ENCODE data around the gene NHSL2. TPM values are rescaled to one million over a fixed set of nuclear protein-coding genes. Genes with fewer than 3 reads are reported as not detected.

NHSL2 gene
- total RNA-seq, 2 experiments from 2014 or later: 0.58 to 0.88 TPM

DNA sequence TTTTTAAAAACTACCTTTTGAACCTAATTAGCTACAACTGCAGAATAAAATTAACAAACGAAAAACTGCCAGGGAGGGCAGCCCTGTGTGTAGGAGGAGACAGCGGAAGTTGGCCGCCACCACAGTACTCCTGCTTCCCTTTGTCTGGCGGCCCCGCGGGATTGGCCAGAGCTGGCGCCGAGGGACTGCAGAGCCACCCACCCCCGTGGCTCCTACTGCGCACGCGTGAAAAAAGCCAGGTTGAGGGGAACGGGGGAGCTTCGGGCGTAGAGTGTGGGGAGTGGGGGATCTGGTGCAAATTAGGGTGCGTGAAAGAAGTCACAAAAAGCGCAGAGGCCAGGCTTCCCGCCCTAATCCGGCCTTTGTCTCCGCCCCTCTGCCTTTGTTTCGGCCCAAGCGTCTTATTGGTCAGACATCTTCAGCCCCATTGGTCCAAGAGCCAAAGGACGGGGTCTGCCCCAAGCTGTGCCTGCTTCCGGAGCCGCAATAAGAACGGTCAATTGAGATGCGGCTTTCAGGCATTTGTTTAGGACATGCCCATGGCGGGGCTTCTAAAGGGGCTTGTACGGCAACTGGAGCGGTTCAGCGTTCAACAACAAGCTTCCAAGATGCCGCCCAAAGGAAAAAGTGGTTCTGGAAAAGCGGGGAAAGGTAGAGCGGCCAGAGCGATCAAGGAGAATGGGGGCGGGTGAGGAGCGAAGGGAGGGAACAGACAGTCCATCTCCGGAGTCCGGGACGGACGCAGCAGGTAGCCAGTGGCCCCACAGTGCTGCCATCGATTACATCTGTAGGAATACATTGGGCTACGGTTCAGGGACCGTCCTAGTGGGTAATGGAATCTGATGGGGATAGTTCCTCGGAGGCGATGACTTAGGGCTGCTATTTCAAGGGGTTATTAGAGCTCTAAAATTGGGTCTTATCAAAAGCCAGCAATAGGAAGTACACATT lies 270.8 kb downstream of the NHSL2 start, which contains the start of gene PIN4:
TSS of gene PIN4 (plus strand) at position 580 of the 948 bp plus-strand sequence. CDS start at position 609, 29 bp downstream.
- intact Hi-C loops (cut with micrococcal nuclease): no loop called here
- peaks cover 8% of the 10 kb centered on the region for H3K4me1 Mint-ChIP-seq (ENCODE audit: low read depth)
- H3K27me3 Mint-ChIP-seq: no peaks in the 10 kb centered on the region
- H3K4me3 Mint-ChIP-seq: no peak within 1 kb of the TSS
- ATAC-seq (peak; percentile 96), DNase-seq (peak; percentile 91)
- no peaks in the 10 kb centered on the region for H3K9me3 Mint-ChIP-seq
- H3K36me3 Mint-ChIP-seq (ENCODE audit: low read depth): peaks cover 5% of the 10 kb centered on the region
- no peak within 1 kb of the TSS for H3K27ac Mint-ChIP-seq
- TF ChIP-seq, protein P1, sequence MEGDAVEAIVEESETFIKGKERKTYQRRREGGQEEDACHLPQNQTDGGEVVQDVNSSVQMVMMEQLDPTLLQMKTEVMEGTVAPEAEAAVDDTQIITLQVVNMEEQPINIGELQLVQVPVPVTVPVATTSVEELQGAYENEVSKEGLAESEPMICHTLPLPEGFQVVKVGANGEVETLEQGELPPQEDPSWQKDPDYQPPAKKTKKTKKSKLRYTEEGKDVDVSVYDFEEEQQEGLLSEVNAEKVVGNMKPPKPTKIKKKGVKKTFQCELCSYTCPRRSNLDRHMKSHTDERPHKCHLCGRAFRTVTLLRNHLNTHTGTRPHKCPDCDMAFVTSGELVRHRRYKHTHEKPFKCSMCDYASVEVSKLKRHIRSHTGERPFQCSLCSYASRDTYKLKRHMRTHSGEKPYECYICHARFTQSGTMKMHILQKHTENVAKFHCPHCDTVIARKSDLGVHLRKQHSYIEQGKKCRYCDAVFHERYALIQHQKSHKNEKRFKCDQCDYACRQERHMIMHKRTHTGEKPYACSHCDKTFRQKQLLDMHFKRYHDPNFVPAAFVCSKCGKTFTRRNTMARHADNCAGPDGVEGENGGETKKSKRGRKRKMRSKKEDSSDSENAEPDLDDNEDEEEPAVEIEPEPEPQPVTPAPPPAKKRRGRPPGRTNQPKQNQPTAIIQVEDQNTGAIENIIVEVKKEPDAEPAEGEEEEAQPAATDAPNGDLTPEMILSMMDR (IDR thresholded peaks at IDR 0.05): no peak
- POLR2A ChIA-PET: interaction anchor here (0.5 to 1.6 kb wide), 5 partner anchors 9 to 96 kb away, joined by 3 to 7 read pairs (median 4); partner anchors contain the start of gene RPS4X
- CTCF ChIA-PET: interaction anchor here (1.0 to 1.6 kb wide), 3 partner anchors 50 to 95 kb away, joined by 3 to 6 read pairs (median 6); partner anchors contain the start of genes RPS4X and RTL5

DNA sequence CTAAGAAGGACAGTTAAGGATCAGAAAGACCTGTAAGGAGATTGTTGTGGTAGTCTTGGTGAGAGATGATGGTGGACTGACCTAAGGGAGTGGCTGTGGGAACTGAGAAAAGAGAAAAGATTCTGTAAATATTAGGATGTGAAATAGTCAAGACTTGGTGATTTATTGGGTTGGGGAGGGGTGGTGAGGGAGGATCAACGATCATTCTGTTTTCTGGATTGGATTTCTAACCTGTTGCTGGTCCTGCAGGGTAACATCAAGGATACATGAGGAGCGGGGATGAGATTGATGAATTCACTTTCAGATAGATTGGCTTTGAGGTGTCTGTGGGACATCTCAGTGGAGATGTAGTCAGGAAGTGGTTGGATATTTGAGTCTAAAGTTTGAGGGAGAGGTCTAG lies 272.3 kb downstream of the NHSL2 start:
- POLR2A ChIA-PET: interaction anchor here (0.6 kb wide), 1 partner anchor 28 kb away, joined by 3 read pairs; no protein-coding TSS in a partner anchor
- H3K27me3 Mint-ChIP-seq: no peaks in the 10 kb centered on the region
- H3K4me3 Mint-ChIP-seq: no peak overlapping the region
- TF ChIP-seq, protein P1 (IDR thresholded peaks at IDR 0.05): no peak
- peaks cover 5% of the 10 kb centered on the region for H3K36me3 Mint-ChIP-seq (ENCODE audit: low read depth)
- CTCF ChIA-PET: no interaction called here
- DNase-seq (no peak), ATAC-seq (no peak)
- intact Hi-C loops (cut with micrococcal nuclease): no loop called here
- H3K27ac Mint-ChIP-seq: no peak overlapping the region
- H3K9me3 Mint-ChIP-seq: no peaks in the 10 kb centered on the region
- H3K4me1 Mint-ChIP-seq (ENCODE audit: low read depth): peaks cover 8% of the 10 kb centered on the region

DNA sequence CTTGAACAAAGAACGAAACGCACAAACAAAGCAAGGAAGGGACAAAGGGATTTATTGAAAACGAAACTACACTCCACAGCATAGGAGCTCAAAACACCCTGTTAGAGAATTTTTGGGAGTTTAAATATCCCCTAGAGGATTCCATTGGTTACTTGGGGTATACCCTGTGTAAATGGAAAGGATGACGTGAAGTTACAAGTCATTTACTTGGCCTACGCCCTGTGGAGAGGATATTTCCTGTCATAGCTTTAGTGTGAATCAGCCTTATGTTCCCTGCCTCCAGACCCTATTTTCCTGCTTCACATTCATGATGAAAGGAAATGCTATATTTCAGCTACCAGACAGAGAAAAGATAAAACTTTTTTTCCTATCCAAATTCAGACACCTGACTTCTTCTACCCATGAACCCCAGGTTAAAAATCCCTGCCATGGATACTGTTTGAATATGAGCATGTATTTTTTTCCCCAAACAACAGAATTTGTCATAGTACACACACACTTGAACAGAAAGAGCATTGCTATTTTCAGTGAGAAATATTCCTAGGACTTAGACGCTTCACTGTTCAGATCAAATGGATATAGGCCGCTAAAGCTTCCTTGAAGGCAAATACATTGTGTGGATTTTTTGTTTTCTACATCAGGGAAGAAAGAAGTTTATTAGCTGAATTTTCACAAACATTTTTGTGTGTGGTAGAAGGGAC lies 291.3 kb downstream of the NHSL2 start:
- TF ChIP-seq, protein P1 (IDR thresholded peaks at IDR 0.05): no peak
- ATAC-seq (no peak), DNase-seq (no peak)
- ChIA-PET CTCF (no interaction called here), POLR2A (interaction anchor here (0.8 kb wide), 1 partner anchor 18 kb away, joined by 3 read pairs; no protein-coding TSS in a partner anchor)
- H3K9me3 Mint-ChIP-seq: no peaks in the 10 kb centered on the region
- H3K27me3 Mint-ChIP-seq: no peaks in the 10 kb centered on the region
- no peaks in the 10 kb centered on the region for H3K4me1 Mint-ChIP-seq (ENCODE audit: low read depth)
- intact Hi-C loops (cut with micrococcal nuclease): no loop called here
- H3K27ac Mint-ChIP-seq: no peak overlapping the region
- no peak overlapping the region for H3K4me3 Mint-ChIP-seq
- H3K36me3 Mint-ChIP-seq (ENCODE audit: low read depth): peaks cover 12% of the 10 kb centered on the region

Other genes with a start within 250 kb of the NHSL2 start
- not detected for gene CXorf49, start 192.6 kb upstream of the NHSL2 start, total RNA-seq
- gene CXorf49B, start 147.5 kb upstream of the NHSL2 start, total RNA-seq: not detected
- under 1 TPM; 0.18 to 0.31 TPM for gene RTL5, start 221.1 kb downstream of the NHSL2 start, total RNA-seq